K562 (cell line): ENCODE results near the gene MSMO1. TPM values are rescaled to one million over a fixed set of nuclear protein-coding genes. Genes with fewer than 3 reads are reported as not detected.
A peak's percentile ranks its signal among the peaks of the same experiment; 100 is the strongest.

Source experiments
- ARNT ChIP-seq, 2 experiments: fragments of 450-650 bp; IDR thresholded peaks; 2 replicates each; pipeline ENCODE4 v1.6.1; 2016; ENCODE audit warnings: mild to moderate bottlenecking in 1 of 2
- BRD9 ChIP-seq: fragments of 450-650 bp; IDR thresholded peaks from 2 replicates; pipeline ENCODE4 v1.6.1; 2018; ENCODE audit warnings: low read depth; ENCODE audit not compliant: partially characterized antibody
- CCNT2 ChIP-seq: IDR thresholded peaks from 2 replicates; pipeline ENCODE4 v1.6.1; 2011; ENCODE audit warnings: borderline replicate concordance, low read depth, mild to moderate bottlenecking, moderate library complexity, mixed read lengths, low read length; ENCODE audit not compliant: insufficient read length; ENCODE audit errors: extremely low read depth
- CEBPZ ChIP-seq: fragments of 150-350 bp; IDR thresholded peaks from 2 replicates; pipeline ENCODE4 v1.6.1; 2014; ENCODE audit warnings: low read depth, mild to moderate bottlenecking, low read length, borderline replicate concordance
- COPS2 ChIP-seq: fragments of 450-650 bp; conservative IDR thresholded peaks from 2 replicates; pipeline ENCODE4 v1.6.1; 2016; ENCODE audit warnings: mild to moderate bottlenecking, moderate library complexity
- CXXC5 ChIP-seq: fragments of 250-450 bp; sonication (Bioruptor Pico); IDR thresholded peaks from 2 replicates; pipeline ENCODE4 v1.8.0; 2022; ENCODE audit warnings: inconsistent platforms, mild to moderate bottlenecking, moderate library complexity
- GATAD2A ChIP-seq: fragments of 450-650 bp; IDR thresholded peaks from 2 replicates; pipeline ENCODE4 v1.6.1; 2017
- HCFC1 ChIP-seq: IDR thresholded peaks from 2 replicates; pipeline ENCODE4 v1.6.1; 2012; ENCODE audit warnings: low read depth, low read length, improper control_type of control experiment
- HDAC1 ChIP-seq, 2 experiments: fragments of 450-650 bp; IDR thresholded peaks; 2 replicates each; pipeline ENCODE4 v1.6.1; 2016 to 2017; ENCODE audit warnings: inconsistent platforms in 1 of 2, mild to moderate bottlenecking in 1 of 2, moderate library complexity in 1 of 2
- MAX ChIP-seq: sonication (generic); formaldehyde crosslinking; IDR thresholded peaks from 2 replicates; pipeline ENCODE4 v1.9.0; 2022; ENCODE audit warnings: mild to moderate bottlenecking, missing genetic modification reagents
- MNT ChIP-seq, 2 experiments: fragments of 450-650 bp; conservative IDR thresholded peaks; 2 replicates each; pipeline ENCODE4 v1.6.1; 2017; ENCODE audit warnings: mild to moderate bottlenecking in 2 of 2, moderate library complexity in 2 of 2
- MTA1 ChIP-seq: fragments of 450-650 bp; IDR thresholded peaks from 2 replicates; pipeline ENCODE4 v1.6.1; 2017; ENCODE audit warnings: borderline replicate concordance
- MYBL2 ChIP-seq, 2 experiments: fragments of 450-650 bp in 1 of 2; sonication (generic) in 1 of 2; formaldehyde crosslinking in 1 of 2; IDR thresholded peaks; 2 replicates each; pipeline versions ENCODE4 v1.6.1 to v1.8.1; 2017 to 2022; ENCODE audit warnings: borderline replicate concordance in 1 of 2, inconsistent platforms in 1 of 2, low read depth in 1 of 2, mild to moderate bottlenecking in 1 of 2, missing genetic modification reagents in 1 of 2, moderate library complexity in 1 of 2
- PHF21A ChIP-seq: fragments of 450-650 bp; IDR thresholded peaks from 2 replicates; pipeline ENCODE4 v1.6.1; 2017; ENCODE audit warnings: low read depth, borderline replicate concordance
- PTBP1 ChIP-seq: fragments of 200-400 bp; formaldehyde crosslinking; IDR thresholded peaks from 2 replicates; pipeline ENCODE4 v1.6.1; 2017; ENCODE audit warnings: low read depth, low read length
- RCOR1 ChIP-seq, 2 experiments: IDR thresholded peaks; 2 replicates each; pipeline ENCODE4 v1.6.1; 2012; ENCODE audit warnings: low read depth in 2 of 2, low read length in 2 of 2, borderline replicate concordance in 1 of 2, improper control_type of control experiment in 1 of 2
- TBL1XR1 ChIP-seq, 2 experiments: IDR thresholded peaks; 2 replicates each; pipeline ENCODE4 v1.6.1; 2012; ENCODE audit warnings: improper control_type of control experiment in 2 of 2, low read length in 2 of 2, mild to moderate bottlenecking in 1 of 2
- TFAP4 ChIP-seq: sonication (generic); formaldehyde crosslinking; IDR thresholded peaks from 2 replicates; pipeline ENCODE4 v1.8.0; 2022; ENCODE audit warnings: missing genetic modification reagents, mild to moderate bottlenecking, moderate library complexity, borderline replicate concordance
- ZNF217 ChIP-seq: sonication (generic); formaldehyde crosslinking; IDR thresholded peaks from 2 replicates; pipeline ENCODE4 v1.8.0; 2022; ENCODE audit warnings: mild to moderate bottlenecking, missing genetic modification reagents
- ZNF239 ChIP-seq: fragments of 250-450 bp; sonication (Bioruptor Pico); IDR thresholded peaks from 2 replicates; pipeline ENCODE4 v1.4.0; 2020; ENCODE audit warnings: mild to moderate bottlenecking
- ZNF644 ChIP-seq: fragments of 200-800 bp; sonication (Bioruptor generic); IDR thresholded peaks from 2 replicates; pipeline ENCODE4 v1.6.1; 2016; ENCODE audit warnings: low read depth, missing genetic modification characterization, missing compliant biosample characterization
- polyA plus RNA-seq, 8 experiments: library from polyadenylated mRNA; depleted of rRNA in 4 of 8; stranded (reverse) in 5 of 8; unstranded in 3 of 8; fragments of >200 nt; fragmentation: Nextera tagmentation in 2 of 8; fragmentation: Illumina TruSeq in 1 of 8; extraction: Ambion mirVana in 2 of 8; extraction: Trizol in 1 of 8; gene quantifications; 2 replicates each; pipeline versions ENCODE4 v1.2.1 to v1.2.3, GENCODE V29; 2011 to 2014; ENCODE audit warnings: inconsistent platforms in 1 of 8, missing spikeins in 1 of 8
- total RNA-seq, 7 experiments: library from RNA; depleted of rRNA in 6 of 7; stranded (reverse); fragments of >200 nt in 6 of 7; fragmentation: Illumina TruSeq in 2 of 7; extraction: Trizol in 2 of 7; gene quantifications; 2 replicates each; pipeline versions ENCODE4 v1.2.1 to v1.2.3, GENCODE V29; 2011 to 2021; ENCODE audit warnings: low replicate concordance in 1 of 7

The MSMO1 gene
- total and polyA plus RNA-seq, 9 of the 15 experiments (the other 6 are each of a cell fraction or from before 2014, with no cell fraction given), result 32.0 to 172 (median 63.5) TPM

- TF ChIP-seq CEBPZ, result peak; percentile 92
- no peak for TF ChIP-seq GATAD2A
- TF ChIP-seq HCFC1, result peak; percentile 8; the same call in 1 of the 2 replicates
- TF ChIP-seq ZNF217, result no peak
- TF ChIP-seq MNT (conservative IDR thresholded peaks at IDR 0.05), result peak; percentile 70 to 87
- no peak for TF ChIP-seq MYBL2 (IDR thresholded peaks at IDR 0.05; ENCODE audit: low read depth)
- TF ChIP-seq MYBL2 (CRISPR knock-in tag; IDR thresholded peaks at IDR 0.05; ENCODE audit: borderline replicate concordance), result no peak
- peak; percentile 53 to 85; a peak in 2 of 4 replicates for TF ChIP-seq TBL1XR1 (IDR thresholded peaks at IDR 0.05; ENCODE audit: low read length in 2 of 2)
- TF ChIP-seq CCNT2, result peak; percentile 92
- no peak for TF ChIP-seq ZNF644
- TF ChIP-seq ZNF239 (CRISPR knock-in tag), result no peak
- TF ChIP-seq MTA1, result peak; percentile 56; the same call in 1 of the 2 replicates
- TF ChIP-seq CXXC5, result peak; percentile 87
- no peak for TF ChIP-seq PTBP1
- TF ChIP-seq RCOR1 (IDR thresholded peaks at IDR 0.05; ENCODE audit: borderline replicate concordance in 1 of 2, low read depth in 2 of 2, low read length in 2 of 2), result peak in 1 of 2 experiments; percentile 56; a peak in 1 of 4 replicates
- peak; percentile 97 for TF ChIP-seq COPS2
- peak in 1 of 2 experiments; percentile 92; a peak in 2 of 4 replicates for TF ChIP-seq HDAC1 (IDR thresholded peaks at IDR 0.05)
- peak; percentile 73 for TF ChIP-seq BRD9
- TF ChIP-seq ARNT (IDR thresholded peaks at IDR 0.05), result peak; percentile 4 to 49; a peak in 1 of 4 replicates
- TF ChIP-seq PHF21A, result peak; percentile 2; the same call in 1 of the 2 replicates
- peak; percentile 62 for TF ChIP-seq MAX (CRISPR knock-in tag)
- TF ChIP-seq TFAP4 (CRISPR knock-in tag), result peak; percentile 88
These were observed at the start of gene MSMO1 (continued) for GRCh38 chr4:165327211-165328100.
